GM12801 (cell line): ENCODE data around the gene P2RX6.

ENCODE experiments used
- CTCF ChIP-seq: IDR thresholded peaks from one replicate; pipeline ENCODE4 v1.5.1; 2011; ENCODE audit warnings: control low read depth; ENCODE audit not compliant: insufficient read length; ENCODE audit errors: extremely low read depth

Gene P2RX6

GRCh38 chr22:21055880-21056319, 40.9 kb downstream of the P2RX6 start:
- no peak for TF ChIP-seq CTCF

- no peak for TF ChIP-seq CTCF
Measured at GRCh38 chr22:21064917-21065864, 50.2 kb downstream of the P2RX6 start.

GRCh38 chr22:21067075-21067900, 52.3 kb downstream of the P2RX6 start:
- no peak for TF ChIP-seq CTCF

GRCh38 chr22:21067901-21068680, 53.1 kb downstream of the P2RX6 start:
- no peak for TF ChIP-seq CTCF

GRCh38 chr22:21068681-21069276, 53.8 kb downstream of the P2RX6 start:
- no peak for TF ChIP-seq CTCF

GRCh38 chr22:21069375-21069774, 54.4 kb downstream of the P2RX6 start:
- TF ChIP-seq CTCF = no peak
